K562 (cell line): Measurements from ENCODE around the gene RHEB. TPM values are rescaled to one million over a fixed set of nuclear protein-coding genes. Genes with fewer than 3 reads are reported as not detected.

Source experiments
- BCL6 ChIP-seq: fragments of 250-450 bp; sonication (Bioruptor Pico); IDR thresholded peaks from 2 replicates; pipeline ENCODE4 v1.4.0; 2020
- POLR2G ChIP-seq: fragments of 200-400 bp; formaldehyde crosslinking; IDR thresholded peaks from 2 replicates; pipeline ENCODE4 v1.6.1; 2017; ENCODE audit warnings: low read depth, mild to moderate bottlenecking, antibody characterized with exemption, low read length, moderate library complexity
- RERE ChIP-seq: sonication (generic); formaldehyde crosslinking; IDR thresholded peaks from 2 replicates; pipeline ENCODE4 v1.8.0; 2023; ENCODE audit warnings: missing genetic modification reagents, mild to moderate bottlenecking, borderline replicate concordance
- REST ChIP-seq, 2 experiments: fragments of 450-650 bp; formaldehyde crosslinking in 1 of 2; IDR thresholded peaks; 2 replicates each; pipeline versions ENCODE4 v1.4.0 to v1.6.1; 2014 to 2020; ENCODE audit warnings: mild to moderate bottlenecking in 2 of 2, borderline replicate concordance in 1 of 2, low read depth in 1 of 2
- RREB1 ChIP-seq: fragments of 250-450 bp; sonication (Bioruptor Pico); IDR thresholded peaks from 2 replicates; pipeline ENCODE4 v1.4.0; 2020
- SMARCA5 ChIP-seq: fragments of 450-650 bp; IDR thresholded peaks from 2 replicates; pipeline ENCODE4 v1.6.1; 2016
- SREBF1 ChIP-seq: fragments of 150-350 bp; IDR thresholded peaks from 2 replicates; pipeline ENCODE4 v1.6.1; 2014; ENCODE audit warnings: antibody characterized with exemption, low read depth, low read length, borderline replicate concordance
- polyA plus RNA-seq, 8 experiments: library from polyadenylated mRNA; depleted of rRNA in 4 of 8; stranded (reverse) in 5 of 8; unstranded in 3 of 8; fragments of >200 nt; fragmentation: Nextera tagmentation in 2 of 8; fragmentation: Illumina TruSeq in 1 of 8; extraction: Ambion mirVana in 2 of 8; extraction: Trizol in 1 of 8; gene quantifications; 2 replicates each; pipeline versions ENCODE4 v1.2.1 to v1.2.3, GENCODE V29; 2011 to 2014; ENCODE audit warnings: inconsistent platforms in 1 of 8, missing spikeins in 1 of 8
- total RNA-seq, 7 experiments: library from RNA; depleted of rRNA in 6 of 7; stranded (reverse); fragments of >200 nt in 6 of 7; fragmentation: Illumina TruSeq in 2 of 7; extraction: Trizol in 2 of 7; gene quantifications; 2 replicates each; pipeline versions ENCODE4 v1.2.1 to v1.2.3, GENCODE V29; 2011 to 2021; ENCODE audit warnings: low replicate concordance in 1 of 7

The RHEB gene
- total and polyA plus RNA-seq, 9 of the 15 experiments (the other 6 are each of a cell fraction or from before 2014, with no cell fraction given) = 28.5 to 249 (median 182) TPM

GRCh38 chr7:151465169-151465568, 54.5 kb downstream of the RHEB start (continued):
- TF ChIP-seq REST (IDR thresholded peaks at IDR 0.05; ENCODE audit: borderline replicate concordance) = no peak
- TF ChIP-seq REST (CRISPR knock-in tag; IDR thresholded peaks at IDR 0.05; ENCODE audit: low read depth) = no peak
- no peak for TF ChIP-seq BCL6 (CRISPR knock-in tag)
- TF ChIP-seq POLR2G = peak; percentile 36; the same call in 1 of the 2 replicates
- no peak for TF ChIP-seq SREBF1
- no peak for TF ChIP-seq RERE
- no peak for TF ChIP-seq RREB1 (CRISPR knock-in tag)
- TF ChIP-seq SMARCA5 = no peak
